Measurements from ENCODE around the gene PIK3R4. TPM values are rescaled to one million over a fixed set of nuclear protein-coding genes. Genes with fewer than 3 reads are reported as not detected.

Gene PIK3R4
- polyA plus RNA-seq (2013, experiment 1 of 4): 34.2 TPM
- 38.6 TPM for polyA plus RNA-seq (2013, experiment 2 of 4)
- 28.8 TPM for polyA plus RNA-seq (2013, experiment 3 of 4)
- 31.2 TPM for polyA plus RNA-seq (2013, experiment 4 of 4)

DNA sequence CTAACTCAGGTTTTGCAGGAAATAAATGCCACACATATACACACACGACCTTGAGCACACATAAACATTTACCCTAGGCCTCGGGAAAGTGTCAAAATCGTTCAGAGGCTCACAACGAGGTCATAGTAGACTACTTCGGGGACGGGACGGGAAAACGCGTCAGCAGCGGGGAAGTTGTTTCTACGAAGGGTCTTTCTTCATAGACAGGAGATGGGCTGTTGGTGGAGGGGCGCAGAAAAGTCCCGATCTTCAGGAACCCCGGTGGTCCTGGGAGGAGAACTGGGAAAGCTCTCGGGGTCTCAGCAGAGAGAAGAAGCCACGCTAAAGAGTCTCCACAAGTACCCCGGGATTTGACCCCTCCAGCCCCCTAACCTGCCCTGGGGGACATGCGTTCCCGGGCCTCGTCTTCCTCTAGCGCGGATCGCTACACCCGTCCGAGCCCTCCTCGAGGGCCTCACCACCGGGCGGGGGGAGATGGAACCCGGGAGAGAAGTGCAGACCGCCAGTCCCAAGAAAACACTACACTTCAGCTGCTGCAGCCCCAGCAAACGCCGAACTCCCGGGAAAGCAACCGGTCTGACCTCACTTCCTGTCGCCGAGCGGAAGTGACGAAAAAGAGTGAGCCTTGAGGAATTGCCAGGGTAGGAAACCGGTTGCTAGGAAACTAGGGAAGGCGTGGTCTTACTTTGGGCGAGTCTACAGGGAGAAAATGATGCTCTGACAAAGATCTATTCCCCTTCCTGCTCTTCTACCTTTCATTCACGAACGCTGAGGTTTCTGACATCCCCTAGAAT is at the start of gene PIK3R4:
PIK3R4 (minus strand) TSS at position 584 of the 794 bp plus-strand sequence. CDS start 1,611 bp downstream, outside the sequence.
- WGBS, 2 experiments: 0 to 1% methylated on average over 43 of the region's 43 CpGs
- H3K9me3 ChIP-seq (ENCODE audit: control insufficient read depth, low read length): no peaks in the 10 kb centered on the region
- peak within 1 kb of the TSS; percentile 81 for H3K27ac ChIP-seq (ENCODE audit: insufficient read depth, low read depth, low read length, poor library complexity, severe bottlenecking)

DNA sequence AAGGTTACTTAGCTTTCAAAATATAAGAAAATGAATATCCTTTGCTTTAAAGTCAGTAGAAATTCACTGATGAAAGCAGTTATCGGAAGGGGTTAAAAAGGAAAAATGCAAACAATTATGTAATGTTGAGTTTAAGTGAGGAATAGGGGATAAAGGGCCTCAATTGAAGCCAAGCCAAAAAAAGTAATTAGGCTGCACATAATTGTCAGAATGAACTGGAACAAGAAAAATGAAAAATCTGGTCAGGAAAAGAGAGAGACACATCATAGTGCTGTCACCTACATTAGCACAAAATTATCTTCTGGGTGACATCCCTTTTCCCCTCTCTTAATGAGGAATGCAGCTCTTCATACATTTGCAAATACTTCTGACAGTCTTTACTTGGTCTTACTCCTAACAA is 48.8 kb upstream of the PIK3R4 start:
- Histone ChIP-seq H3K27me3 (ENCODE audit: control insufficient read depth, insufficient read depth, low read length, poor library complexity, severe bottlenecking) (no peaks in the 10 kb centered on the region), H3K4me1 (ENCODE audit: control insufficient read depth, insufficient read depth, low read length) (no peaks in the 10 kb centered on the region), H3K4me3 (ENCODE audit: insufficient read depth, low read depth, low read length) (no peak overlapping the region), H3K36me3 (ENCODE audit: control insufficient read depth, insufficient read depth, low read length) (no peaks in the 10 kb centered on the region), H3K9me3 (ENCODE audit: control insufficient read depth, low read length) (no peaks in the 10 kb centered on the region), H3K27ac (ENCODE audit: insufficient read depth, low read depth, low read length, poor library complexity, severe bottlenecking) (no peak overlapping the region)
- WGBS, 2 experiments: 89 to 98% methylated on average over 1 of the region's 1 CpG

More for the DNA sequence above, at the start of gene PIK3R4:
- peak within 1 kb of the TSS; percentile 89 for H3K4me3 ChIP-seq (ENCODE audit: insufficient read depth, low read depth, low read length)
- peaks cover 10% of the 10 kb centered on the region for H3K36me3 ChIP-seq (ENCODE audit: control insufficient read depth, insufficient read depth, low read length)
- no peaks in the 10 kb centered on the region for H3K27me3 ChIP-seq (ENCODE audit: control insufficient read depth, insufficient read depth, low read length, poor library complexity, severe bottlenecking)
- H3K4me1 ChIP-seq (ENCODE audit: control insufficient read depth, insufficient read depth, low read length): peaks cover 19% of the 10 kb centered on the region

DNA sequence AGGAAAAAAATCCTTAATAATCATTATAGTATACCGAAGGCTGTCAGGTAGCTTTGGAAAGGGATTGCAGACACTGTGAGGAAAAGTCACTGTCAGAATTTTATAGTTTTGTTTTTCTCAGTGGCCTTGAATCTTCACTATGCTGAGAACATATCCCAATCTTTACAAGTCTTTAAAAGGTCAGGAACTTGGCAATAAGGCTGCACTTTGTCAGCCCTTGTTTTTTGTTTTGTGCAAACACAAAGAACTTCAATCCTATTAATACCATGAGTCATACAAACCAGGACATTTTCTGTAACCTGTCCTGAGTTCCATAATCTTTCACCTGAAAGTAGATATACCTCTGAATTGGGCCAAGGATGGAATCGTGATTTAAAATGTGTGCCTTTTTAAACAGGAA is 45.6 kb upstream of the PIK3R4 start:
- Histone ChIP-seq H3K4me1 (ENCODE audit: control insufficient read depth, insufficient read depth, low read length) (no peaks in the 10 kb centered on the region), H3K4me3 (ENCODE audit: insufficient read depth, low read depth, low read length) (no peak overlapping the region), H3K36me3 (ENCODE audit: control insufficient read depth, insufficient read depth, low read length) (no peaks in the 10 kb centered on the region), H3K27ac (ENCODE audit: insufficient read depth, low read depth, low read length, poor library complexity, severe bottlenecking) (no peak overlapping the region), H3K9me3 (ENCODE audit: control insufficient read depth, low read length) (no peaks in the 10 kb centered on the region), H3K27me3 (ENCODE audit: control insufficient read depth, insufficient read depth, low read length, poor library complexity, severe bottlenecking) (no peaks in the 10 kb centered on the region)
- 91 to 100% methylated on average over 1 to 2 of the region's 2 CpGs for WGBS, 2 experiments

DNA sequence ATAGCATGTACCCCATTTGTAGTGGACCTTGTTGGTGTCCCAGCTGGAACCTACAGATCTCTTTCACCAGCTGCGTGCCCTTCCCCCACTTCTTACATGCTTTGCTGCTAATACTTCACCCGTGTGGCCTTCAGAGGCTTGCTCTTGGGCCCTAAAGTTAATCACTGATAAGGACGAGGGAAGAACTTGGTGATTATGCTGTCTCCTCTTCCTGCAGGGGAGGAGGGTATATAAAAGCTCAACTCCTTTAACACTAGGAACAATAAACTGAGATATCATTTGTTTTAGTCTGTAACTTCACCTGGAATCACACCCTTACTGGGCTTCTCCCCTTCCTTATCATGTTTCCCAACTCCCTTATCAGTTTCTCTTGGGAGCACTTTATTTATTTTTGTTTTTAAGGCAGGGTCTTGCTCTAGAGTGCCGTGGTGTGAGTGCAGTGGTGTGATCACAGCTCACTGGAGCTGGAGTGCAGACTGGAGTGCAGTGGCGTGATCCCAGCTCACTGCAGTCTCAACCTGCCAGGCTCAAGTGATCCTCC is 43.2 kb upstream of the PIK3R4 start:
- WGBS, 2 experiments: 84 to 86% methylated on average over 5 of the region's 5 CpGs
- Histone ChIP-seq H3K27me3 (ENCODE audit: control insufficient read depth, insufficient read depth, low read length, poor library complexity, severe bottlenecking) (no peaks in the 10 kb centered on the region), H3K4me3 (ENCODE audit: insufficient read depth, low read depth, low read length) (no peak overlapping the region), H3K27ac (ENCODE audit: insufficient read depth, low read depth, low read length, poor library complexity, severe bottlenecking) (no peak overlapping the region), H3K4me1 (ENCODE audit: control insufficient read depth, insufficient read depth, low read length) (no peaks in the 10 kb centered on the region), H3K9me3 (ENCODE audit: control insufficient read depth, low read length) (no peaks in the 10 kb centered on the region), H3K36me3 (ENCODE audit: control insufficient read depth, insufficient read depth, low read length) (no peaks in the 10 kb centered on the region)

DNA sequence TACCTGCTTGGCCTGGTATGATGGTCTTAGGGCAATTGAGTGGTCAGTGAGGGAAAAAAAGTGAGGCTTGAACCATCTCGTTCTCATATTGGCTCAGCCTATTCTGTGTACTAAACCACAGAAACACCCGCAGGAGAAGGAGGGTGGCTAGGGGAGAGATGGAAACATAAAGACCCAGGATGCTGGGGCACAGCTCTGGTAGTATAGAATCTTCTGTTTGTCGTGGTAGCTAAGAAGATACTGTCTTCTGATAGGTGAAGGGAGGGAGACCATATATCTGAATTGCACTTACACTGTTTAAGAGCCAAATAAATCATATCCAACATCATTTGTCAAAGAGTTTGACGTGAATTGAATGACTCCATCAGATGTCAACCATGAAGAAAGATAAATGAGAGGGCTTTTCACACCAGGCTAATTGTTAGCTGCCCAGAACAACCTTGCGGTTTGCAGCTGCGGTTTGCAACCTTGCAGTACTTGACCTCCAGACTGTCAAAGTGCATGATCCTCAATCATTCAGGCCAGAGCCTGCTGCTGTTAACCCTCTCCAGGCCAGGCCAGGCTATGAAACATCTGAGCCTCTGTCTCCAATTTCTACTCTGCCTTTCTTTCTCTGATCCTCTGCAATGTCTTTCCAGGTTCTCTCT is 40.9 kb upstream of the PIK3R4 start:
- H3K27me3 ChIP-seq (ENCODE audit: control insufficient read depth, insufficient read depth, low read length, poor library complexity, severe bottlenecking): no peaks in the 10 kb centered on the region
- no peak overlapping the region for H3K4me3 ChIP-seq (ENCODE audit: insufficient read depth, low read depth, low read length)
- no peaks in the 10 kb centered on the region for H3K9me3 ChIP-seq (ENCODE audit: control insufficient read depth, low read length)
- H3K4me1 ChIP-seq (ENCODE audit: control insufficient read depth, insufficient read depth, low read length): no peaks in the 10 kb centered on the region
- WGBS, 2 experiments: 84 to 85% methylated on average over 6 of the region's 6 CpGs
- H3K27ac ChIP-seq (ENCODE audit: insufficient read depth, low read depth, low read length, poor library complexity, severe bottlenecking): no peak overlapping the region
- H3K36me3 ChIP-seq (ENCODE audit: control insufficient read depth, insufficient read depth, low read length): no peaks in the 10 kb centered on the region

DNA sequence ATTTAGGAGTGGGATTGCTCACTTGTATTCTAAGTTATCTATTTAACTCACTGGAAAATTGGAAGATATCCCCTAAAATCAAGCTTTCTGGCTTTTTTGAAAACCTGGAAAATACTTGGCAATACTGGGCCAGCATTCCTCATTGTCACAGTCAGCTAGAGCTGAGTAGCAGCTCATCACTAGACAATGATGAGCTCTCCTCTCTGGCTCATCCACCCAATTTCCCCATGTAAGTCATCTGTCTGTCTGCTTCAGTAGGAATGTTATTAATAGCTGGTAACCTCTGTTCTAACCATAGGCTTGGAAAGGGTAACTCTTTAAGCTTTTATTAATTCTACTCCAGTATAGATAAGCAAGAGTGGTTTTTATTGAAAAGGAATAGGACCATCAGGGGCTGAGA is 39.7 kb upstream of the PIK3R4 start:
- no peaks in the 10 kb centered on the region for H3K36me3 ChIP-seq (ENCODE audit: control insufficient read depth, insufficient read depth, low read length)
- H3K27ac ChIP-seq (ENCODE audit: insufficient read depth, low read depth, low read length, poor library complexity, severe bottlenecking): no peak overlapping the region
- H3K9me3 ChIP-seq (ENCODE audit: control insufficient read depth, low read length): no peaks in the 10 kb centered on the region
- no peak overlapping the region for H3K4me3 ChIP-seq (ENCODE audit: insufficient read depth, low read depth, low read length)
- H3K27me3 ChIP-seq (ENCODE audit: control insufficient read depth, insufficient read depth, low read length, poor library complexity, severe bottlenecking): no peaks in the 10 kb centered on the region
- H3K4me1 ChIP-seq (ENCODE audit: control insufficient read depth, insufficient read depth, low read length): no peaks in the 10 kb centered on the region

DNA sequence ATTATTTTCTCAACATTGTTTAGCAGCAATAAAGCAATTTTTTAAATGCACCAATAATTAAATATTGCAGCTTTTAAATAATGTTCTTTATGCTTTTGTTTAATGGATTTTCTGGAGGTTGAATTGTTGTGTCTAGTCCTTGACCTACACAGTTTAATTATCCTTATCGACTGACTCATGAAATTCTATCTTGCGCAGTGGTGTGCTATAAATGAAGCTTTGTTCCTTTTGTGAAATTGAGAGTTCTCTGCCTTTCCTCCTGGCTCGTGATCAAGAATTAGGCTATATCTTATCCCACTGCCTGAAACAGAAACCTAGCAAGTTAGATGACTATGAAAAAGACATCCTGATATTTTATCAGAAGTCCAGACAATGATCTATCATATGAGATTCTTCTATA is 37.0 kb upstream of the PIK3R4 start:
- Histone ChIP-seq H3K36me3 (ENCODE audit: control insufficient read depth, insufficient read depth, low read length) (no peaks in the 10 kb centered on the region), H3K9me3 (ENCODE audit: control insufficient read depth, low read length) (no peaks in the 10 kb centered on the region), H3K27ac (ENCODE audit: insufficient read depth, low read depth, low read length, poor library complexity, severe bottlenecking) (no peak overlapping the region), H3K27me3 (ENCODE audit: control insufficient read depth, insufficient read depth, low read length, poor library complexity, severe bottlenecking) (no peaks in the 10 kb centered on the region), H3K4me3 (ENCODE audit: insufficient read depth, low read depth, low read length) (no peak overlapping the region), H3K4me1 (ENCODE audit: control insufficient read depth, insufficient read depth, low read length) (no peaks in the 10 kb centered on the region)
- 95 to 97% methylated on average over 3 of the region's 3 CpGs for WGBS, 2 experiments

DNA sequence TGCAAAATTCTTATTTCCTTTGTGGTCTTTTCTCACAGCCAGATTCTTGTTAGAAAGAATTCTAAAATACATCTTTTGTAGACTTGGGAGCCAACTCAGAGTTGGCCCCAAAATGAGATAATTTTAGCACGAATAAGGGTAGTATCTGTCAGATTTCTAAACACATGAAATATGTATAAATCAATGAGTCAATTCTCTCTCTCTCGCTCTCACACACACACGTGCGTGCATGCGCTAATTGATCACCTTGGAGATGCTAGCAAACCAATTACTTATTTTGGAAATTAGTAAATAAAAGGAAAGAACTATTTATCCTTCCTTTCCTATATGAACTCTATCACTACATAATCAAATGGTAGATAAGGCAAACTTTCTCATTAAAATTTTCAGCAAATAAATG is 32.9 kb upstream of the PIK3R4 start:
- no peaks in the 10 kb centered on the region for H3K4me1 ChIP-seq (ENCODE audit: control insufficient read depth, insufficient read depth, low read length)
- no peaks in the 10 kb centered on the region for H3K36me3 ChIP-seq (ENCODE audit: control insufficient read depth, insufficient read depth, low read length)
- H3K27me3 ChIP-seq (ENCODE audit: control insufficient read depth, insufficient read depth, low read length, poor library complexity, severe bottlenecking): no peaks in the 10 kb centered on the region
- H3K4me3 ChIP-seq (ENCODE audit: insufficient read depth, low read depth, low read length): no peak overlapping the region
- H3K27ac ChIP-seq (ENCODE audit: insufficient read depth, low read depth, low read length, poor library complexity, severe bottlenecking): no peak overlapping the region
- no peaks in the 10 kb centered on the region for H3K9me3 ChIP-seq (ENCODE audit: control insufficient read depth, low read length)
- WGBS, 2 experiments: 86 to 96% methylated on average over 4 of the region's 5 CpGs

DNA sequence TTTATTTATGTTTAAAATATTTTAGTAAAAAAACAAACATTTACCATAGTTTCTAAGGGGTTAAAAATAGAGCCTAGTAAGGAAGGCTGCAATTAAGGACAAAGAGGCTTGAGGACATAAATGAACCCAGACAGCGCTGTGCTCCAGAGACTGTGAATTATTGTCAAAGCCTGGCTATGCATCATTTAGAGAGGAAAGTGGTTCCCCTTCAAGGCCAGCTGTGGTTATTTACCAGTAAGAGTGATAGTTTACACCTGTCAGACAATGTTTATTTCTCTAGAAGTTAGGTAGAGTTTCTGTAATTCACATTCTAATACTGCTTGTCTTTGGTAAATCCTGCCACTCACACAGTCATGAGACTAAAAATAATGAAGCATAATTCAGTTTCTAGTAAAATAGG is 32.4 kb upstream of the PIK3R4 start:
- WGBS, 2 experiments: 88 to 96% methylated on average over 1 of the region's 1 CpG
- Histone ChIP-seq H3K4me3 (ENCODE audit: insufficient read depth, low read depth, low read length) (no peak overlapping the region), H3K9me3 (ENCODE audit: control insufficient read depth, low read length) (no peaks in the 10 kb centered on the region), H3K36me3 (ENCODE audit: control insufficient read depth, insufficient read depth, low read length) (no peaks in the 10 kb centered on the region), H3K27me3 (ENCODE audit: control insufficient read depth, insufficient read depth, low read length, poor library complexity, severe bottlenecking) (no peaks in the 10 kb centered on the region), H3K4me1 (ENCODE audit: control insufficient read depth, insufficient read depth, low read length) (no peaks in the 10 kb centered on the region), H3K27ac (ENCODE audit: insufficient read depth, low read depth, low read length, poor library complexity, severe bottlenecking) (no peak overlapping the region)

DNA sequence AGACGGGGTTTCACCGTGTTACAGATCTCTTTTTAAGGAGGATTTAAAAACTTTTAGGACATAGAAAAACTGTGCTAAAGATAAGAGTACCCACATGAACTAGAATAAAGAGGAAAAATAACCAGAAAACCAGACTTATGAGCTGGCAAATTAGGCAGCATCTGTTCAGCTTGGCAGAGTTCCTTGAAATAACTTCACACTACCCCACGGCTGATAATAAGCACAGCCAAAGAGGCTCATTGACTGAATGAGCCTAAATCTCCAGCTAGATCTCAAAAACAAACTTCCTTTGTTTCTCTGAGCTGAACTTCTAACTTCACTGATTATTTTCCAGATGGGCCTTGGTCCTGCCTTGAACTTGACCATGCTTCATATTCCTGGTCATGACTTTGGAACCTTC is 26.7 kb upstream of the PIK3R4 start:
- Histone ChIP-seq H3K36me3 (ENCODE audit: control insufficient read depth, insufficient read depth, low read length) (no peaks in the 10 kb centered on the region), H3K27me3 (ENCODE audit: control insufficient read depth, insufficient read depth, low read length, poor library complexity, severe bottlenecking) (no peaks in the 10 kb centered on the region), H3K27ac (ENCODE audit: insufficient read depth, low read depth, low read length, poor library complexity, severe bottlenecking) (no peak overlapping the region), H3K9me3 (ENCODE audit: control insufficient read depth, low read length) (no peaks in the 10 kb centered on the region), H3K4me3 (ENCODE audit: insufficient read depth, low read depth, low read length) (no peak overlapping the region), H3K4me1 (ENCODE audit: control insufficient read depth, insufficient read depth, low read length) (no peaks in the 10 kb centered on the region)
- 89 to 93% methylated on average over 3 of the region's 3 CpGs for WGBS, 2 experiments
